B cell (primary cell): ENCODE results near the gene KRR1. TPM values are rescaled to one million over a fixed set of nuclear protein-coding genes. Genes with fewer than 3 reads are reported as not detected.

Experiments used
- ATAC-seq: fragments of 200-7000 bp; cut with Tn5 transposase; one replicate; pipeline ENCODE4 v1.10.0; 2021; ENCODE audit warnings: low read depth, mild to moderate bottlenecking, moderate number of reproducible peaks, moderate library complexity
- CTCF ChIA-PET: fragments of 350-600 bp; sonication (Branson Sonifier 250); formaldehyde crosslinking; loops from one replicate; lab custom pipeline; 2021; ENCODE audit warnings: antibody characterized with exemption, inconsistent platforms; lab: Charles Lee
- POLR2A ChIA-PET: fragments of 350-600 bp; sonication (Branson Sonifier 250); formaldehyde crosslinking; loops from one replicate; lab custom pipeline; 2021; ENCODE audit warnings: antibody characterized with exemption; lab: Charles Lee
- DNase-seq: peaks from one replicate; pipeline ENCODE4 v3.0.0; 2013
- H2AFZ ChIP-seq: 2 replicates; pipeline ENCODE4 v1.6.1; 2012; ENCODE audit warnings: mild to moderate bottlenecking, low read depth, low read length; ENCODE audit not compliant: insufficient read depth, poor library complexity, severe bottlenecking
- H3K27ac ChIP-seq, 2 donors: 1 replicate in 1 of 2; 2 replicates in 1 of 2; pipeline ENCODE4 v1.5.1; 2012 to 2013; ENCODE audit warnings: low read length in 2 of 2, mild to moderate bottlenecking in 2 of 2, moderate library complexity in 1 of 2
- H3K27me3 ChIP-seq, 4 experiments: fragments of 200-600 bp in 1 of 4; sonication (generic) in 1 of 4; replicated peaks in 1 of 4; 1 replicate in 2 of 4; 2 replicates in 2 of 4; pipeline versions ENCODE4 v1.6.1 to v1.7.0; 2013 to 2016; ENCODE audit warnings: low read length in 3 of 4, mild to moderate bottlenecking in 2 of 4, mixed read lengths in 1 of 4, moderate library complexity in 1 of 4; ENCODE audit not compliant: insufficient read depth in 4 of 4, control insufficient read depth in 3 of 4; ENCODE audit errors: control extremely low read depth in 1 of 4
- H3K36me3 ChIP-seq, 2 experiments: replicated peaks in 1 of 2; 1 replicate in 1 of 2; 2 replicates in 1 of 2; pipeline versions ENCODE4 v1.6.1 to v1.7.1; 2013; ENCODE audit warnings: low read length in 1 of 2; ENCODE audit not compliant: insufficient read depth in 2 of 2, control insufficient read depth in 1 of 2; ENCODE audit errors: control extremely low read depth in 1 of 2, extremely low read depth in 1 of 2
- H3K4me1 ChIP-seq, 2 donors: fragments of 200-600 bp in 1 of 2; sonication (generic) in 1 of 2; 1 replicate in 1 of 2; 2 replicates in 1 of 2; pipeline versions ENCODE4 v1.5.1 to v1.6.1; 2013 to 2017; ENCODE audit warnings: low read length in 2 of 2; ENCODE audit not compliant: control insufficient read depth in 2 of 2, insufficient read depth in 2 of 2
- H3K4me2 ChIP-seq: replicated peaks from 2 replicates; pipeline ENCODE3; 2012; ENCODE audit warnings: mild to moderate bottlenecking, low read depth, low read length; ENCODE audit not compliant: poor library complexity, severe bottlenecking
- H3K4me3 ChIP-seq, 5 experiments: fragments of 200-600 bp in 1 of 5; sonication (generic) in 1 of 5; 1 replicate in 3 of 5; 2 replicates in 2 of 5; pipeline versions ENCODE4 v1.5.1 to v1.7.0; 2011 to 2016; ENCODE audit warnings: low read length in 4 of 5, mild to moderate bottlenecking in 4 of 5, low read depth in 2 of 5, control low read depth in 1 of 5, moderate library complexity in 1 of 5; ENCODE audit not compliant: insufficient read depth in 1 of 5; ENCODE audit errors: control extremely low read depth in 1 of 5, extremely low read depth in 1 of 5
- H3K79me2 ChIP-seq: fragments of 200-600 bp; sonication (generic); one replicate; pipeline ENCODE4 v1.6.0; 2016; ENCODE audit warnings: low read length; ENCODE audit not compliant: control insufficient read depth, insufficient read depth
- H3K9ac ChIP-seq: fragments of 200-600 bp; sonication (generic); 2 replicates; pipeline ENCODE4 v1.6.1; 2017; ENCODE audit warnings: mild to moderate bottlenecking, low read length, moderate library complexity
- H3K9me3 ChIP-seq, 3 donors: one replicate each; pipeline versions ENCODE4 v1.6.1 to v1.7.1; 2013; ENCODE audit warnings: low read length in 2 of 3; ENCODE audit not compliant: control insufficient read depth in 2 of 3, insufficient read depth in 1 of 3; ENCODE audit errors: control extremely low read depth in 1 of 3
- H4K20me1 ChIP-seq: 2 replicates; pipeline ENCODE4 v1.6.0; 2012; ENCODE audit warnings: mild to moderate bottlenecking, low read length; ENCODE audit not compliant: insufficient read depth, control insufficient read depth, poor library complexity, severe bottlenecking
- H3K27ac Mint-ChIP-seq: one replicate; pipeline ENCODE4 v1.8.0; 2021; ENCODE audit warnings: mixed read lengths
- H3K27me3 Mint-ChIP-seq: one replicate; pipeline ENCODE4 v1.8.0; 2021; ENCODE audit warnings: mixed read lengths
- H3K4me1 Mint-ChIP-seq: one replicate; pipeline ENCODE4 v1.8.0; 2021; ENCODE audit warnings: mixed read lengths
- H3K4me3 Mint-ChIP-seq: one replicate; pipeline ENCODE4 v1.8.0; 2021; ENCODE audit warnings: mixed read lengths
- H3K9me3 Mint-ChIP-seq: one replicate; pipeline ENCODE4 v1.8.0; 2022; ENCODE audit warnings: mixed read lengths; ENCODE audit not compliant: insufficient read depth
- EZH2 ChIP-seq: IDR thresholded peaks from 2 replicates; pipeline ENCODE4 v1.6.1; 2012; ENCODE audit warnings: borderline replicate concordance, low read depth, mild to moderate bottlenecking, moderate library complexity, low read length; ENCODE audit not compliant: insufficient read depth, poor library complexity, severe bottlenecking
- WGBS: methylation state at CpG from one replicate; pipeline ENCODE4 v1.1.5; 2013; ENCODE audit warnings: missing lambda C conversion rate; ENCODE audit not compliant: insufficient coverage; 5-methylcytosine and 5-hydroxymethylcytosine counted together
- intact Hi-C: fragments of 100-400 bp; cut with micrococcal nuclease; formaldehyde crosslinking; loops from one replicate; pipeline ENCODE4 v1.10.0; 2022
- polyA plus RNA-seq: library from polyadenylated mRNA; depleted of rRNA; stranded (reverse); fragments of >200 nt; gene quantifications from 2 replicates; pipeline ENCODE4 v1.2.3, GENCODE V29; 2012
- total RNA-seq, 2 donors: library from RNA; stranded (reverse); fragments of 120-200 nt in 1 of 2; gene quantifications; 1 replicate in 1 of 2; 2 replicates in 1 of 2; pipeline versions ENCODE4 v1.2.3 to v1.2.4, GENCODE V29; 2013 to 2022
- TF ChIP-seq, protein P1 (sequence below): fragments of 200-600 bp; IDR thresholded peaks from one replicate; pipeline ENCODE4 v1.8.0; 2022; ENCODE audit warnings: antibody characterized with exemption, mild to moderate bottlenecking

KRR1 gene
- total and polyA plus RNA-seq, 2 donors (not counting 1 experiment from before 2014, with no cell fraction given), result 16.3 to 87.7 TPM

DNA sequence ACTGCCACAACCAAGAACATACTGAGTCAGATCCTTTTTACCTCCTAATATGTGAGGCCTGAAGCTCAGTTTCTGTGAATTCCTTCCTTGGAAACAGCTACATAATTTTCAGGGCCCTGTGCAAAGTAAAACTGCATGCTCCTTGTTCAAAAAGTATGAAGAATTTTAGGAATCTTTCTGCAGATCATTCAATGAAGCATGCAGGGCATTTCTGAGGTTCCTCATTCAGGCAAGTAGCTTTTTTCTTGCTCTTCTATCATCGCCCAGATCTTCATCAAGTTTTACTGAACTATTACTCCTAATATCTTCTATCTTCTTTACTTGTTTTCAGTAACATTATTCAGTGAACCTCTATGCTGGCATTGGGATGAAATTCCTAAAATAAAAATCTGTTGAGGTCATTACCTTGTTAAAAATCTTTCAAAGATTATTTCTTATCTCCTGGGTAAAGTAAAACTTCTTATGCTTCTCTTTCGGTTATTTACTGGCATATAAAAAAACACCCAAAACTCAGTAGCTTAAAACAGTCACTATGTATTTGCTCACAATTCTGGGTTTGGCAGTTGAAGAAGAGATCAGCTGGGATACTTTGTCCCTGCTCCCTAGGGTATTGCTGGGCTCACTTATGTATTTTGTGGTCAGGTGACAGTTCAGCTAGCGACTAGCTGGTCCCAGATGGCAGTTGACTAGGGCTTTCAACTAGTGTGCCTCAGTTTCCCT, 42.6 kb upstream of the KRR1 start:
- Histone ChIP-seq H3K4me2 (no peak overlapping the region), H3K79me2 (no peaks in the 10 kb centered on the region), H4K20me1 (no peaks in the 10 kb centered on the region), H3K4me1 (no peaks in the 10 kb centered on the region), H3K36me3 (no peaks in the 10 kb centered on the region), H3K9ac (no peak overlapping the region), H3K9me3 (no peaks in the 10 kb centered on the region), H3K4me3 (no peak overlapping the region), H2AFZ (no peak overlapping the region), H3K27me3 (peaks cover 0 to 5% (median 4%) of the 10 kb centered on the region in 4 experiments), H3K27ac (no peak overlapping the region)
- Mint-ChIP-seq H3K4me3 (no peak overlapping the region), H3K9me3 (no peaks in the 10 kb centered on the region), H3K27ac (no peak overlapping the region), H3K27me3 (peaks cover 31% of the 10 kb centered on the region), H3K4me1 (no peaks in the 10 kb centered on the region)
- CTCF ChIA-PET, result no interaction called here
- no peak for DNase-seq
- POLR2A ChIA-PET, result no interaction called here
- intact Hi-C loops, result no loop called here
- TF ChIP-seq, protein P1, sequence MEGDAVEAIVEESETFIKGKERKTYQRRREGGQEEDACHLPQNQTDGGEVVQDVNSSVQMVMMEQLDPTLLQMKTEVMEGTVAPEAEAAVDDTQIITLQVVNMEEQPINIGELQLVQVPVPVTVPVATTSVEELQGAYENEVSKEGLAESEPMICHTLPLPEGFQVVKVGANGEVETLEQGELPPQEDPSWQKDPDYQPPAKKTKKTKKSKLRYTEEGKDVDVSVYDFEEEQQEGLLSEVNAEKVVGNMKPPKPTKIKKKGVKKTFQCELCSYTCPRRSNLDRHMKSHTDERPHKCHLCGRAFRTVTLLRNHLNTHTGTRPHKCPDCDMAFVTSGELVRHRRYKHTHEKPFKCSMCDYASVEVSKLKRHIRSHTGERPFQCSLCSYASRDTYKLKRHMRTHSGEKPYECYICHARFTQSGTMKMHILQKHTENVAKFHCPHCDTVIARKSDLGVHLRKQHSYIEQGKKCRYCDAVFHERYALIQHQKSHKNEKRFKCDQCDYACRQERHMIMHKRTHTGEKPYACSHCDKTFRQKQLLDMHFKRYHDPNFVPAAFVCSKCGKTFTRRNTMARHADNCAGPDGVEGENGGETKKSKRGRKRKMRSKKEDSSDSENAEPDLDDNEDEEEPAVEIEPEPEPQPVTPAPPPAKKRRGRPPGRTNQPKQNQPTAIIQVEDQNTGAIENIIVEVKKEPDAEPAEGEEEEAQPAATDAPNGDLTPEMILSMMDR, result no peak
- TF ChIP-seq EZH2, result no peak
- 20% methylated on average over 1 of the region's 3 CpGs for WGBS
- no peak for ATAC-seq

DNA sequence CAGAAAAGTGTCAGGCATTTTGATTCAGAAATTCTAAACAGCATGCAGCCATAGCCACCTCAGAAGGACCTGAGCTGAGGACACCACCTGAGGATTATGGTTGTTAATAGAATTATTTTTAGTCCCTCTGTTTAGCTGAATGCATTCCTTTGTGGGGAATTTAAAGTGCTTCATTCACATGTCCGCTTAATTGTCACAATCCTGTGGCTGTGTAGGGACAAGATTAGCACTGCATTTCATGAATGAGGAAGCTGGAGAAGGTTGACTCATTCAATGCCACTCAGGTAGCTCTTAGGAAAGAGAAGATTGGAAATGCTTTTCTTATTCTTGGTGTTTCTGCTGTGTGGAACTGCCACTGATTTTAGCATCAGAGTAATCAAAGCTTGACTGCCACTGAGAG, 42.0 kb upstream of the KRR1 start:
- Histone ChIP-seq H3K27ac (no peak overlapping the region), H3K36me3 (no peaks in the 10 kb centered on the region), H3K27me3 (peaks cover 0 to 6% (median 4%) of the 10 kb centered on the region in 4 experiments), H4K20me1 (no peaks in the 10 kb centered on the region), H2AFZ (no peak overlapping the region), H3K4me2 (no peak overlapping the region), H3K9me3 (no peaks in the 10 kb centered on the region), H3K4me3 (no peak overlapping the region), H3K4me1 (no peaks in the 10 kb centered on the region), H3K9ac (no peak overlapping the region), H3K79me2 (no peaks in the 10 kb centered on the region)
- TF ChIP-seq, protein P1, result no peak
- no peak for TF ChIP-seq EZH2
- no peak for ATAC-seq
- Mint-ChIP-seq H3K4me1 (no peaks in the 10 kb centered on the region), H3K4me3 (no peak overlapping the region), H3K9me3 (no peaks in the 10 kb centered on the region), H3K27ac (no peak overlapping the region), H3K27me3 (peaks cover 34% of the 10 kb centered on the region)
- WGBS, result 70% methylated on average over 1 of the region's 1 CpG
- ChIA-PET POLR2A (no interaction called here), CTCF (no interaction called here)
- no peak for DNase-seq
- intact Hi-C loops, result no loop called here
